Stimulated activated CD8-positive, alpha-beta memory T cell treated with anti-CD3 and anti-CD28 coated beads, Interleukin-15, amount 100 ng/mL, for 4 hours (primary cell): ENCODE data around the gene TDRD9.

ENCODE experiments used
- DNase-seq, 2 donors: peaks; one replicate each; pipeline ENCODE4 v3.0.0-alpha.2; 2020; ENCODE audit warnings: low read depth in 2 of 2

The TDRD9 gene

GRCh38 chr14:104075530-104076151 is 147.4 kb downstream of the TDRD9 start:
- DNase-seq: no peak

- no peak for DNase-seq
Observed at GRCh38 chr14:104076743-104077142, 148.5 kb downstream of the TDRD9 start.

- peak; percentile 58 to 71 for DNase-seq
Observed at GRCh38 chr14:104078031-104078455, 149.8 kb downstream of the TDRD9 start.

- no peak for DNase-seq
Observed at GRCh38 chr14:104080376-104081260, 152.4 kb downstream of the TDRD9 start.

GRCh38 chr14:104081261-104081835 is 153.1 kb downstream of the TDRD9 start:
- DNase-seq: no peak

GRCh38 chr14:104081951-104082464 is 153.8 kb downstream of the TDRD9 start:
- no peak for DNase-seq

- DNase-seq: no peak
Observed at GRCh38 chr14:104082807-104083206, 154.6 kb downstream of the TDRD9 start.

- DNase-seq: no peak
Observed at GRCh38 chr14:104084251-104085002, 156.2 kb downstream of the TDRD9 start.

GRCh38 chr14:104085032-104085888 is 157.0 kb downstream of the TDRD9 start, which contains the start of gene ASPG:
TSS of gene ASPG (plus strand) at chr14:104085700. CDS start at chr14:104085771, 71 bp downstream.
- DNase-seq: no peak

GRCh38 chr14:104085889-104086201 is 157.6 kb downstream of the TDRD9 start:
- DNase-seq: no peak

GRCh38 chr14:104086210-104086660 is 158.0 kb downstream of the TDRD9 start:
- DNase-seq: no peak

- no peak for DNase-seq
Observed at GRCh38 chr14:104086661-104087461, 158.6 kb downstream of the TDRD9 start.

GRCh38 chr14:104087505-104087904 is 159.2 kb downstream of the TDRD9 start:
- no peak for DNase-seq

- no peak for DNase-seq
Observed at GRCh38 chr14:104087981-104088850, 160.0 kb downstream of the TDRD9 start.

- no peak for DNase-seq
Observed at GRCh38 chr14:104090071-104090748, 162.0 kb downstream of the TDRD9 start.

GRCh38 chr14:104091061-104091926 is 163.0 kb downstream of the TDRD9 start:
- no peak for DNase-seq
